Mucosa of stomach (tissue), 1 donor: ENCODE measurements around the gene TIMM44.

Experiments
- H3K27me3 ChIP-seq: one replicate; pipeline ENCODE4 v1.7.0; 2013; ENCODE audit warnings: mild to moderate bottlenecking, low read length; ENCODE audit not compliant: control insufficient read depth, insufficient read depth
- H3K36me3 ChIP-seq: one replicate; pipeline ENCODE4 v1.7.0; 2013; ENCODE audit warnings: low read length; ENCODE audit not compliant: control insufficient read depth, insufficient read depth
- H3K4me1 ChIP-seq: one replicate; pipeline ENCODE4 v1.7.0; 2013; ENCODE audit warnings: mild to moderate bottlenecking, low read length; ENCODE audit not compliant: control insufficient read depth, insufficient read depth
- H3K4me3 ChIP-seq: one replicate; pipeline ENCODE4 v1.7.0; 2013; ENCODE audit warnings: low read length
- H3K9ac ChIP-seq: one replicate; pipeline ENCODE4 v1.7.0; 2013; ENCODE audit warnings: mild to moderate bottlenecking, low read length, moderate library complexity
- H3K9me3 ChIP-seq: one replicate; pipeline ENCODE4 v1.7.0; 2013; ENCODE audit warnings: mild to moderate bottlenecking, low read length, moderate library complexity; ENCODE audit not compliant: control insufficient read depth
- donor health status: Pancreatic carcinoma.

TIMM44 gene

GRCh38 chr19:7912697-7913564 is 30.5 kb downstream of the TIMM44 start:
- Histone ChIP-seq H3K4me3 (no peak overlapping the region), H3K36me3 (no peaks in the 10 kb centered on the region), H3K9ac (no peak overlapping the region), H3K9me3 (no peaks in the 10 kb centered on the region), H3K4me1 (peaks cover 6% of the 10 kb centered on the region), H3K27me3 (peaks cover 42% of the 10 kb centered on the region)

GRCh38 chr19:7912144-7912696 is 31.2 kb downstream of the TIMM44 start:
- Histone ChIP-seq H3K9ac (no peak overlapping the region), H3K36me3 (no peaks in the 10 kb centered on the region), H3K4me1 (no peaks in the 10 kb centered on the region)

GRCh38 chr19:7911508-7912143 is 31.8 kb downstream of the TIMM44 start:
- Histone ChIP-seq H3K27me3 (peaks cover 29% of the 10 kb centered on the region), H3K36me3 (no peaks in the 10 kb centered on the region), H3K4me3 (no peak overlapping the region), H3K9ac (no peak overlapping the region), H3K9me3 (no peaks in the 10 kb centered on the region), H3K4me1 (no peaks in the 10 kb centered on the region)

More at GRCh38 chr19:7912144-7912696, 31.2 kb downstream of the TIMM44 start:
- no peaks in the 10 kb centered on the region for H3K9me3 ChIP-seq
- H3K4me3 ChIP-seq: no peak overlapping the region
- H3K27me3 ChIP-seq: peaks cover 35% of the 10 kb centered on the region

- Histone ChIP-seq H3K4me1 (no peaks in the 10 kb centered on the region), H3K27me3 (peaks cover 18% of the 10 kb centered on the region), H3K9me3 (no peaks in the 10 kb centered on the region), H3K4me3 (no peak overlapping the region), H3K36me3 (no peaks in the 10 kb centered on the region), H3K9ac (no peak overlapping the region)
Observed at GRCh38 chr19:7910321-7911161, 32.9 kb downstream of the TIMM44 start.

GRCh38 chr19:7909471-7910067 is 33.9 kb downstream of the TIMM44 start:
- Histone ChIP-seq H3K9me3 (no peaks in the 10 kb centered on the region), H3K4me1 (peaks cover 9% of the 10 kb centered on the region), H3K36me3 (no peaks in the 10 kb centered on the region), H3K9ac (no peak overlapping the region), H3K4me3 (no peak overlapping the region), H3K27me3 (peaks cover 9% of the 10 kb centered on the region)

GRCh38 chr19:7908742-7909461 is 34.6 kb downstream of the TIMM44 start:
- Histone ChIP-seq H3K36me3 (no peaks in the 10 kb centered on the region), H3K4me1 (peaks cover 11% of the 10 kb centered on the region), H3K4me3 (no peak overlapping the region), H3K9ac (no peak overlapping the region), H3K9me3 (no peaks in the 10 kb centered on the region), H3K27me3 (peaks cover 3% of the 10 kb centered on the region)

- Histone ChIP-seq H3K36me3 (no peaks in the 10 kb centered on the region), H3K27me3 (no peaks in the 10 kb centered on the region), H3K4me1 (peaks cover 11% of the 10 kb centered on the region)
Observed at GRCh38 chr19:7908078-7908699, 35.3 kb downstream of the TIMM44 start.

GRCh38 chr19:7907544-7907943 is 35.9 kb downstream of the TIMM44 start:
- no peak overlapping the region for H3K9ac ChIP-seq
- no peaks in the 10 kb centered on the region for H3K36me3 ChIP-seq
- H3K9me3 ChIP-seq: no peaks in the 10 kb centered on the region
- H3K27me3 ChIP-seq: no peaks in the 10 kb centered on the region
- peaks cover 16% of the 10 kb centered on the region for H3K4me1 ChIP-seq
- no peak overlapping the region for H3K4me3 ChIP-seq

More at GRCh38 chr19:7908078-7908699, 35.3 kb downstream of the TIMM44 start:
- Histone ChIP-seq H3K9ac (no peak overlapping the region), H3K4me3 (no peak overlapping the region), H3K9me3 (no peaks in the 10 kb centered on the region)

GRCh38 chr19:7907122-7907521 is 36.3 kb downstream of the TIMM44 start:
- no peak overlapping the region for H3K9ac ChIP-seq
- H3K27me3 ChIP-seq: no peaks in the 10 kb centered on the region
- no peaks in the 10 kb centered on the region for H3K36me3 ChIP-seq
- no peaks in the 10 kb centered on the region for H3K9me3 ChIP-seq
- H3K4me3 ChIP-seq: no peak overlapping the region
- H3K4me1 ChIP-seq: peaks cover 16% of the 10 kb centered on the region

- Histone ChIP-seq H3K9me3 (no peaks in the 10 kb centered on the region), H3K9ac (no peak overlapping the region), H3K4me1 (peaks cover 16% of the 10 kb centered on the region), H3K4me3 (no peak overlapping the region), H3K36me3 (no peaks in the 10 kb centered on the region), H3K27me3 (no peaks in the 10 kb centered on the region)
Observed at GRCh38 chr19:7905859-7906258, 37.6 kb downstream of the TIMM44 start.
